ENCODE measurements around the gene LONP1.

LONP1 gene

DNA sequence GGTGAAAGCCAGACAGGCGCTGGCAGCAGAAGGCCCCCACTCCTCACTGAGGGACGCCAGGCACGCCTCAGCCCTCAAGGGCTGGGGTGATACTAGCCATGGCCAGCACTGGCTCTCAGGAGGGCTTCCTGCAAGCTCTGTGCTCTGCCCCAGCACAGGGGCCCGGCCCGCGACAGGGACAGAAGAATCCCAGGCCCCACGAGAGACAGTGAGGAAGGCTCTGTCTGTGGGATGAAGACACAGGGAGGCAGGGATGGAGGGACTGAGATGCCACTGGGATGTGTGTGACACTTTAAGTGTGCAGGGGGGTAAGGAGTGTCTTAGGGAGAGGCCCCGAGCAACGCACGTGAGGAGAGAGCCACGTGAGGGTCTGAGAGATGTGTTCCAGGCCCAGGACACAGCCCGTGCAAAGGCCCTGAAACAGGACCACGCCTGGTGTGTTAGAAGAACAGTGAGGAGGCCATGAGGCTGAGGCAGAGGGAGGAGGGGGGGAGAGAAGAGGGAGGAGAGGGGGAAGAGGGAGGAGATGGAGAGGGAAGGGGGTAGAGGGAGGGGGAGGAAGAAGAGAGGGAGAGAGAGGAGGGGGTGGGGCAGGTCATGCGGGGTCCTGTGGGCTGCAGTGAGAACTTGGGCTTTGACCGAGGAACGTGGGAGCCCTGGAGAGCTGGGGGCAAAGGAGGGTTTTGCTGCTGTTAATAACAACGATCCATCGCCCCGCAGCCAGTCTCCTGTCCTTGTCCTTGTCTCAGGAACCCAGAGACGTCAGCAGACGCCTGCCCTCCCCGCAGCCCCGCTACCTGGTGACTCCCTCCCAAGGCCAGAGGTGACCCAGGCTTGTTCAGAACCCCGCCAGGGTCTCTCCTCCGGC, 22.7 kb downstream of the LONP1 start:
- H3K27ac ChIP-seq = no peak overlapping the region
- TF ChIP-seq, protein P1, sequence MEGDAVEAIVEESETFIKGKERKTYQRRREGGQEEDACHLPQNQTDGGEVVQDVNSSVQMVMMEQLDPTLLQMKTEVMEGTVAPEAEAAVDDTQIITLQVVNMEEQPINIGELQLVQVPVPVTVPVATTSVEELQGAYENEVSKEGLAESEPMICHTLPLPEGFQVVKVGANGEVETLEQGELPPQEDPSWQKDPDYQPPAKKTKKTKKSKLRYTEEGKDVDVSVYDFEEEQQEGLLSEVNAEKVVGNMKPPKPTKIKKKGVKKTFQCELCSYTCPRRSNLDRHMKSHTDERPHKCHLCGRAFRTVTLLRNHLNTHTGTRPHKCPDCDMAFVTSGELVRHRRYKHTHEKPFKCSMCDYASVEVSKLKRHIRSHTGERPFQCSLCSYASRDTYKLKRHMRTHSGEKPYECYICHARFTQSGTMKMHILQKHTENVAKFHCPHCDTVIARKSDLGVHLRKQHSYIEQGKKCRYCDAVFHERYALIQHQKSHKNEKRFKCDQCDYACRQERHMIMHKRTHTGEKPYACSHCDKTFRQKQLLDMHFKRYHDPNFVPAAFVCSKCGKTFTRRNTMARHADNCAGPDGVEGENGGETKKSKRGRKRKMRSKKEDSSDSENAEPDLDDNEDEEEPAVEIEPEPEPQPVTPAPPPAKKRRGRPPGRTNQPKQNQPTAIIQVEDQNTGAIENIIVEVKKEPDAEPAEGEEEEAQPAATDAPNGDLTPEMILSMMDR (conservative IDR thresholded peaks at IDR 0.05) = no peak
- TF ChIP-seq ZFX (IDR thresholded peaks at IDR 0.05) = no peak

DNA sequence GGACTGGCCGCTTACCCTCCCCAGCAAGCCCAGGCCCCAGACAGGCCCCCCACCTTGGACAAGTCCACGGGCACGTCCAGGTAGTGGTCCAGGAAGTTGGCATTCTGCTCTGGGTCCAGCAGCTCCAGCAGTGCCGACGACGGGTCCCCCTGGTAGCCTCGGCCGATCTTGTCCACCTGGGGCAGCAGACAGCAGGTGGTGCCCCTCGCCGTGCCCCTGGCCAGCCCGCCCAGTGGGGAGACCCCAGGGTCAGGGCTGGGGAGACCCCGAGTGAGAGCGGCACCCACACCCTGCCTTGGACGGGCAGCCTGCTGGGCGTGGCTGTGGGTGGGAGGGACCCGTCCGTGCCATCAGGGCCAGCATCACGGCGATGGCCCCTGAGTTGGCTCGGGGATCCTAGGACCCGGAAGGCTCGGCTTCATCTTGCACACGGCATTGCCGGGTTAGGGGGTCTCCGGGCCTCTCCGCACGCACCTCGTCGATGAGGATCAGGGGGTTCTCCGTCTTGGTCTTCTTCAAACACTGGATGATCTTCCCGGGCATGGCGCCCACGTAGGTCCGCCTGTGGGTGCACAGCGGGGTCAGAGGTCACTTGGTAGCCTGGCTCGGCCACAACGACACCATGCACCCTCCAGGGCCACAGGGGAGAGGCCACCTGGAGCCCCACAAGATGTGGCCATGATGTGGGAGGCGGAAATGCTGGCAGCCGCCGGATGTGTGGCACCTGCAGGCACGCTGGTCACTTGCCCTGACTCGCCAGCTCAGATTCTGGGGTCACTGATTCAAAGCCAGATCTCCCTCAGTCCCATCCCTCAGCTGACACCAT, 23.5 kb downstream of the LONP1 start:
- no peak overlapping the region for H3K27ac ChIP-seq
- no peak for TF ChIP-seq ZFX (IDR thresholded peaks at IDR 0.05)
- TF ChIP-seq, protein P1 (conservative IDR thresholded peaks at IDR 0.05) = no peak

DNA sequence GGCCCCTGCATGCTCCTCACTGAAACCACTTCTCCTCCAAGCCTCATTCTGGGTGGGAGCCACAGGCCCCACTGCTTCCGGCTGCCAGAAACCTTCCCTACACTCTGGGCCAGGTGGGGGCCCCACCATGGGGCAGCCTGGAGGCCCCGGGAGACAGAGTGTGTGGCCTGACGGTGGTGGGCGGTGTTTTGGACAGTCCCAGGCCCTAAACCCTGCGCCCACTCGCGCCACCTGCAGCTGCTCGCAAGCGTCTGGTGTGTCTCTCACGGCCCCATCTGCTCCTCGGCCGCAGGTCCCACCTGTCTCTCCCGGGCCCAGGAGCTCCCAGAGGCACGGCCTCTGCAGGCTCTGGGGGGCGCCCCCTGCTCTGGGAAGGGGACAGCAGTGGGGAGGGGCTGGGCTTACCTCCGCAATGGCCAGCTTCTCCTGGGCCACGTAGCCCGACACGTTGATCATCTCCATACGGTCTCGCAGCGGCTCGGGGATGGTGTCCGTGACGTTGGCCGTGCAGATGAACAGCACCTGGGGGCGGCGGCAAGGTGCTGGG, 24.2 kb downstream of the LONP1 start:
- no peak overlapping the region for H3K27ac ChIP-seq
- TF ChIP-seq, protein P1 (conservative IDR thresholded peaks at IDR 0.05) = no peak
- TF ChIP-seq ZFX (IDR thresholded peaks at IDR 0.05) = no peak

DNA sequence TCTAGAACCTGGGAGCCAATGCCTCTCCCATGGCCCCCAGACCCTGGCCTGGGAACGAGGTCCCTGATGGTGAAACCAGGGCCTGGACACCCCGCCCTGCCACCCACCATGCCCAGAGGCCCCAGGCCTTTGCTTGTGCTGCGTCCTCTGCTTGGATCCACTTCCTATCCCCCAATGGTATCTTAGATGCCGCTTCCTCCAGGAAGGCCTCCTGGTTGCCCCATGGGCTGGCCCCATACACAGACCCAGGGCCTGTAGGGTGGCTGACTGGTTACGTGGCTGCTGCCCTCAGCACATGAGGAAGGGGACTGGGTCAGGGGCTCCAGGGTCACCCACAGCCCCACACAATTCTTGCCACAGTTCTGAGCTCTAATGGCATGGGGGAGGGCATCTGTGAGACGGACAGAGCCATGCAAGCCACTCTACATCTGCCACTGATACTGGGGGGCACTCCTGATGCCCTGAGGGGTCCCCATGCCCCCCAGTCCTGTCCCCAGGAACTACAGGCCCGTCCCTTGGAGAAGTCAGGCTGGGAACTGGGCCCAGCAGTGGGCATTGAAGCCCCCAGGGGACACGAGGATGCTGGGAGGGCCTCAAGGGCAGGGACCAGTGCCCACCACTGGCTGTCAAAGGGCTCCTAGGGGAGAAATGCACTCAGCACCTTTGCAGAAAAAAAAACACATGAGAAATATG, 24.8 kb downstream of the LONP1 start:
- no peak for TF ChIP-seq ZFX (IDR thresholded peaks at IDR 0.05)
- TF ChIP-seq, protein P1 (conservative IDR thresholded peaks at IDR 0.05) = no peak
- H3K27ac ChIP-seq = no peak overlapping the region

DNA sequence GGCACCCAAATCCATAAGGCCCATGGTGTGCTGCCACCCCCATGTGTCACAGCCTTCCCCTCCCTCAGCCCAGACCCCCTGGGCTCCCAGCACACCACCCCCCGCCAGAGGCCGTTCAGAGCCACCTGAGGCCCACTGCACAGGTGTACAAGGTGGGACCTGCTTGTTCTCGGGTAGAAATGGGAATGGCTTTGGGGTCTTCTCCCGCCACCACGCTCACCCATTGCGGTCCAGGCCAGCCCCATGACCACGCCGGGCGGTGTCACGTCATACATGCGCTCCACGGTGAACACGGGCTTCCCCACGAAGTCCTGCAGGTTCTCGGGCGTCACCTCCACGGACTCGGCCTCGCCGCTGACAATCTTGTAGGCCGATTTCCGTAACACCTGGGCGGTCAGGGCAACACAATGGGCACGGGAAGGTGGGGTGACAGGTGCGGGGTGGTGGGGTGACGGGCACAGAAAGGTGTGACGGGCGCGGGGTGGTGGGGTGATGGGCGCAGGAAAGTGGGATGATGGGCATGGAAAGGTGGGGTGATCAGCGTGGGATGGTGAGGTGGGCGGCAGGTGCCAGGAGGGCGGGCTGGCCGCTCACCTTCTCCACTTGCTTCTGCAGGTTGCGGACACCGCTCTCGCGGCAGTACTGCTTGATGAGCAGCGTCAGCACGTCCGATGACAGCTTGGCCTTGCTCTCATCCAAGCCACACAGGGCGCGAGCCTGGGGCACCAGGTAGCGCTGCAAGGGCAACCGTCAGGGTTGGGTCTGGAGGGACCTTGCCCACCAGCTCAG, 25.6 kb downstream of the LONP1 start:
- TF ChIP-seq ZFX (IDR thresholded peaks at IDR 0.05) = no peak
- TF ChIP-seq, protein P1 (conservative IDR thresholded peaks at IDR 0.05) = no peak
- H3K27ac ChIP-seq = no peak overlapping the region
